CD4-positive, alpha-beta T cell treated with Interleukin-15 for 1 hour (primary cell): ENCODE measurements around the gene OR1S1.
"Not testable (repeated sequence)": the region's sequence is repeated elsewhere in the genome, so short reads cannot be mapped to it uniquely, and the experiment has no call there.

Source experiments
- DNase-seq: peaks from one replicate; pipeline ENCODE4 v3.0.0-alpha.2; 2020

Gene OR1S1

GRCh38 chr11:58212420-58212819 is at the start of gene OR1S1:
Gene OR1S1, plus strand, starts transcription at chr11:58212720.
- not testable (repeated sequence) for DNase-seq

- no peak for DNase-seq
Observed at GRCh38 chr11:58164389-58164788, 48.1 kb upstream of the OR1S1 start.

- DNase-seq, result no peak
Observed at GRCh38 chr11:58164990-58165389, 47.5 kb upstream of the OR1S1 start.

- no peak for DNase-seq
Observed at GRCh38 chr11:58165504-58166106, 46.9 kb upstream of the OR1S1 start.

GRCh38 chr11:58177409-58178054 is 35.0 kb upstream of the OR1S1 start:
- DNase-seq, result no peak

- DNase-seq, result no peak
Observed at GRCh38 chr11:58178444-58178843, 34.1 kb upstream of the OR1S1 start.

- DNase-seq, result no peak
Observed at GRCh38 chr11:58179648-58180047, 32.9 kb upstream of the OR1S1 start.

GRCh38 chr11:58186938-58187337 is 25.6 kb upstream of the OR1S1 start:
- DNase-seq, result no peak

- no peak for DNase-seq
Observed at GRCh38 chr11:58188770-58189169, 23.8 kb upstream of the OR1S1 start, which contains the start of gene OR9Q2. Gene OR9Q2, plus strand, starts transcription at chr11:58189070. Its CDS starts 1,421 bp downstream, at chr11:58190491.

- no peak for DNase-seq
Observed at GRCh38 chr11:58192229-58192628, 20.3 kb upstream of the OR1S1 start.

- no peak for DNase-seq
Observed at GRCh38 chr11:58193391-58193790, 19.1 kb upstream of the OR1S1 start.

- DNase-seq, result no peak
Observed at GRCh38 chr11:58195939-58196338, 16.6 kb upstream of the OR1S1 start.

- no peak for DNase-seq
Observed at GRCh38 chr11:58199271-58199670, 13.2 kb upstream of the OR1S1 start.

- DNase-seq, result no peak
Observed at GRCh38 chr11:58204042-58204441, 8.5 kb upstream of the OR1S1 start, which contains the start of gene OR1S2. Gene OR1S2, minus strand, starts transcription at chr11:58204142. Its CDS starts 0 bp downstream, at chr11:58204142.

GRCh38 chr11:58216476-58216875 is 4.0 kb downstream of the OR1S1 start:
- DNase-seq, result no peak

- DNase-seq, result no peak
Observed at GRCh38 chr11:58222721-58223120, 10.2 kb downstream of the OR1S1 start.

GRCh38 chr11:58227956-58228615 is 15.6 kb downstream of the OR1S1 start:
- DNase-seq, result no peak

- no peak for DNase-seq
Observed at GRCh38 chr11:58243954-58244353, 31.4 kb downstream of the OR1S1 start.

GRCh38 chr11:58254936-58255335 is 42.4 kb downstream of the OR1S1 start:
- DNase-seq, result no peak

- no peak for DNase-seq
Observed at GRCh38 chr11:58259983-58260382, 47.5 kb downstream of the OR1S1 start.
